OCI-LY1 (cell line): ENCODE results near the gene PSAP.

Source experiments
- H2AFZ ChIP-seq: fragments of 200-600 bp; sonication (generic), shearing (Covaris generic); 2 replicates; pipeline ENCODE4 v1.6.0; 2014; ENCODE audit warnings: antibody characterized with exemption, mild to moderate bottlenecking, low read length
- H3F3A ChIP-seq: fragments of 200-600 bp; sonication (generic), shearing (Covaris generic); 2 replicates; pipeline ENCODE4 v1.6.0; 2014; ENCODE audit warnings: mild to moderate bottlenecking, antibody characterized with exemption, low read length, moderate library complexity; ENCODE audit not compliant: insufficient read depth
- H3K27ac ChIP-seq: fragments of 200-600 bp; sonication (generic); 2 replicates; pipeline ENCODE4 v1.5.1; 2014; ENCODE audit warnings: low read length, mixed run types, mild to moderate bottlenecking, low read depth; ENCODE audit not compliant: poor library complexity, severe bottlenecking
- H3K27me3 ChIP-seq: fragments of 200-600 bp; sonication (generic); 2 replicates; pipeline ENCODE4 v1.6.0; 2014; ENCODE audit warnings: antibody characterized with exemption, mild to moderate bottlenecking, low read length, moderate library complexity; ENCODE audit not compliant: insufficient read depth
- H3K36me3 ChIP-seq: fragments of 200-600 bp; sonication (generic); 2 replicates; pipeline ENCODE4 v1.6.1; 2014; ENCODE audit warnings: mild to moderate bottlenecking, antibody characterized with exemption, low read length, moderate library complexity, mixed read lengths; ENCODE audit not compliant: insufficient read depth
- H3K4me1 ChIP-seq: fragments of 200-600 bp; sonication (generic); 2 replicates; pipeline ENCODE4 v1.5.1; 2014; ENCODE audit warnings: mild to moderate bottlenecking, low read length, moderate library complexity; ENCODE audit not compliant: insufficient read depth, severe bottlenecking
- H3K4me2 ChIP-seq: fragments of 200-600 bp; sonication (generic), shearing (Covaris generic); 2 replicates; pipeline ENCODE4 v1.6.1; 2014; ENCODE audit warnings: low read length
- H3K4me3 ChIP-seq: fragments of 200-600 bp; sonication (generic); 2 replicates; pipeline ENCODE4 v1.5.1; 2014; ENCODE audit warnings: low read length, low read depth, mild to moderate bottlenecking, mixed read lengths; ENCODE audit not compliant: poor library complexity, severe bottlenecking
- H3K79me2 ChIP-seq: fragments of 200-600 bp; shearing (Covaris generic); 2 replicates; pipeline ENCODE4 v1.6.1; 2016; ENCODE audit warnings: mixed run types, low read length, mixed read lengths; ENCODE audit not compliant: insufficient read depth
- H3K9ac ChIP-seq: fragments of 200-600 bp; sonication (generic), shearing (Covaris generic); 2 replicates; pipeline ENCODE4 v1.6.1; 2014; ENCODE audit warnings: mild to moderate bottlenecking, low read length, mixed read lengths
- H3K9me2 ChIP-seq: fragments of 200-600 bp; sonication (generic), shearing (Covaris generic); 2 replicates; pipeline ENCODE4 v1.6.1; 2014; ENCODE audit warnings: low read depth, mild to moderate bottlenecking, low read length, mixed read lengths
- H3K9me3 ChIP-seq: fragments of 200-600 bp; shearing (Covaris generic); 2 replicates; pipeline ENCODE4 v1.6.1; 2014; ENCODE audit warnings: low read length, mixed read lengths
- H4K20me1 ChIP-seq: fragments of 200-600 bp; sonication (generic), shearing (Covaris generic); 2 replicates; pipeline ENCODE4 v1.6.0; 2016; ENCODE audit warnings: mild to moderate bottlenecking, low read length; ENCODE audit not compliant: insufficient read depth
- CTCF ChIP-seq: fragments of 200-600 bp; sonication (generic), shearing (Covaris generic); IDR thresholded peaks from 2 replicates; pipeline ENCODE4 v1.5.1; 2017; ENCODE audit warnings: mild to moderate bottlenecking, antibody characterized with exemption, low read length, moderate library complexity, mixed read lengths
- EZH2 ChIP-seq: fragments of 200-600 bp; sonication (generic), shearing (Covaris generic); IDR thresholded peaks from 2 replicates; pipeline ENCODE4 v1.8.0; 2017; ENCODE audit warnings: borderline replicate concordance, mixed run types, mild to moderate bottlenecking, antibody characterized with exemption, low read length, moderate library complexity, mixed read lengths

Gene PSAP

GRCh38 chr10:71799112-71799511 is 51.9 kb downstream of the PSAP start:
- Histone ChIP-seq H4K20me1 (no peaks in the 10 kb centered on the region), H3K27ac (no peak overlapping the region), H3K79me2 (no peaks in the 10 kb centered on the region), H3K4me1 (no peaks in the 10 kb centered on the region), H3K9ac (no peak overlapping the region), H3F3A (no peaks in the 10 kb centered on the region), H3K36me3 (no peaks in the 10 kb centered on the region), H3K27me3 (peaks cover 6% of the 10 kb centered on the region; the same call in 1 of the 2 replicates), H3K9me2 (no peaks in the 10 kb centered on the region), H3K9me3 (no peaks in the 10 kb centered on the region), H3K4me3 (no peak overlapping the region), H3K4me2 (no peak overlapping the region), H2AFZ (no peak overlapping the region)
- TF ChIP-seq CTCF (no peak), EZH2 (no peak)

- Histone ChIP-seq H2AFZ (no peak overlapping the region), H3K9me2 (no peaks in the 10 kb centered on the region), H3K9ac (no peak overlapping the region), H3K36me3 (no peaks in the 10 kb centered on the region), H3K4me2 (no peak overlapping the region), H3K4me1 (no peaks in the 10 kb centered on the region), H3F3A (no peaks in the 10 kb centered on the region), H3K4me3 (no peak overlapping the region), H4K20me1 (no peaks in the 10 kb centered on the region), H3K79me2 (no peaks in the 10 kb centered on the region), H3K27ac (no peak overlapping the region), H3K9me3 (no peaks in the 10 kb centered on the region), H3K27me3 (peaks cover 6% of the 10 kb centered on the region; the same call in 1 of the 2 replicates)
- TF ChIP-seq CTCF: no peak
- no peak for TF ChIP-seq EZH2
Observed at GRCh38 chr10:71798308-71798624, 52.8 kb downstream of the PSAP start.

- no peak overlapping the region for H3K4me2 ChIP-seq
- peaks cover 6% of the 10 kb centered on the region; the same call in 1 of the 2 replicates for H3K27me3 ChIP-seq
- no peaks in the 10 kb centered on the region for H3F3A ChIP-seq
- no peaks in the 10 kb centered on the region for H3K4me1 ChIP-seq
- no peak overlapping the region for H3K4me3 ChIP-seq
- TF ChIP-seq CTCF: no peak
- no peak for TF ChIP-seq EZH2
- H3K9me3 ChIP-seq: no peaks in the 10 kb centered on the region
- H3K27ac ChIP-seq: no peak overlapping the region
- no peaks in the 10 kb centered on the region for H3K9me2 ChIP-seq
- H3K9ac ChIP-seq: no peak overlapping the region
- no peak overlapping the region for H2AFZ ChIP-seq
- H3K79me2 ChIP-seq: no peaks in the 10 kb centered on the region
- H3K36me3 ChIP-seq: no peaks in the 10 kb centered on the region
- H4K20me1 ChIP-seq: no peaks in the 10 kb centered on the region
Observed at GRCh38 chr10:71797533-71798307, 53.3 kb downstream of the PSAP start.
